GOT3 (cell line): ENCODE results near the gene PPM1G.
"Not testable (repeated sequence)": the region's sequence is repeated elsewhere in the genome, so short reads cannot be mapped to it uniquely, and the experiment has no call there.

Source experiments
- DNase-seq: peaks from one replicate; lab custom pipeline; 2025; ENCODE audit warnings: mixed read lengths; lab: John Stamatoyannopoulos, UW

PPM1G gene

DNA sequence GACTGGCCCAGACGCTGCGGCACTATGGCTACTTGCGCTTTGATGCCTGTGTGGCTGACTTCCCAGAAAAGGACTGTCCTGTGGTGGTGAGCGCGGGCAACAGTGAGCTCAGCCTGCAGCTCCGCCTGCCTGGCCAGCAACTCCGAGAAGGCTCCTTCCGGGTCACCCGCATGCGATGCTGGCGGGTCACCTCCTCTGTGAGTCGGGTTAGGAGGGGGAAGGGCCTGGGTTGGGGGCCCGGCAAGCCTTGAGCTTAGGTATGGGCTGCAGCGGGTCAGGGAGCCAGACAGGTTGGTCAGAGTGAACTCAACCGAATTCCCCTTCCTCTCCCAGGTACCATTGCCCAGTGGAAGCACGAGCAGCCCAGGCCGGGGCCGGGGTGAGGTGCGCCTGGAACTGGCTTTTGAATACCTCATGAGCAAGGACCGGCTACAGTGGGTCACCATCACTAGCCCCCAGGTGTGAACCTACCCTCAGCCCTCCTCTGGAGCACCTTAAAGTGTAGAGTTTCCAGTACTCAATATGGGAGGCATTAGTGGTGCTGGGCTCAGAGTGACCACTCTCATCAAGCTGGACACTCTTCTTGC is 33.8 kb downstream of the PPM1G start:
- DNase-seq = no peak

DNA sequence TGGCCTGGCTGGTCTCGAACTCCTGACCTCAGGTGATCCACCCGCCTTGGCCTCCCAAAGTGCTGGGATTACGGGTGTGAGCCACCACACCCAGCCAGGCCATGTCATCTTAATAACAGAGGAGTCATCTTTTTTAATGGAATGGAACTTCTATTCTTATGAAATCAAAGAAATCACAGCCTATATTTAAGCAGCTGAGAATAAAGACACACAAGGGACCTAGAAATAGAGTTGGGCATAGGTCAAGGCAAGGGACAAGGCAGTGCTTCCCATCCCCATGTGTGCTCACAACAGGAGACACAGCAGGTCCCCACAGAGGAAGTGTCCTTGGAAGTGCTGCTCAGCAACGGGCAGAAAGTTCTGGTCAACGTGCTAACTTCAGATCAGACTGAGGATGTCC is 35.8 kb downstream of the PPM1G start:
- no peak for DNase-seq

DNA sequence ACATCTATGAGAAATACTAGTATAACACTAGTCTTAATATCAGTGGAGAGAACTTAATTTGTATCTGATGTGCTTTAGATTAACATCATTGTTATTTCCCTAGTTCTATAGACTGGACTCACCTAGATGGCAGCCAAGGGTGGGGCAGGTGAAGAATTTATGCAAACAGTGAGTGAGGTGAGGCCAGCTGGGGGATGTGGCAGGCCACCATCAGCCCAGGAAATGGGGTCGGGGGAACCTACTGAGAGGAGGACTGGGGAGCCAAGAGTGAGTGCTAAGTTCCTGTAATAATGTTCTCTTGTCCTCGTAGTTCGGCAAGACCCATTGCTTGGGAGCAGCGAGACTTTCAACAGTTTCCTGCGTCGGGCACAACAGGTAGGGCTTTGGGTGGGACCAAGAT is 36.5 kb downstream of the PPM1G start:
- DNase-seq = no peak

DNA sequence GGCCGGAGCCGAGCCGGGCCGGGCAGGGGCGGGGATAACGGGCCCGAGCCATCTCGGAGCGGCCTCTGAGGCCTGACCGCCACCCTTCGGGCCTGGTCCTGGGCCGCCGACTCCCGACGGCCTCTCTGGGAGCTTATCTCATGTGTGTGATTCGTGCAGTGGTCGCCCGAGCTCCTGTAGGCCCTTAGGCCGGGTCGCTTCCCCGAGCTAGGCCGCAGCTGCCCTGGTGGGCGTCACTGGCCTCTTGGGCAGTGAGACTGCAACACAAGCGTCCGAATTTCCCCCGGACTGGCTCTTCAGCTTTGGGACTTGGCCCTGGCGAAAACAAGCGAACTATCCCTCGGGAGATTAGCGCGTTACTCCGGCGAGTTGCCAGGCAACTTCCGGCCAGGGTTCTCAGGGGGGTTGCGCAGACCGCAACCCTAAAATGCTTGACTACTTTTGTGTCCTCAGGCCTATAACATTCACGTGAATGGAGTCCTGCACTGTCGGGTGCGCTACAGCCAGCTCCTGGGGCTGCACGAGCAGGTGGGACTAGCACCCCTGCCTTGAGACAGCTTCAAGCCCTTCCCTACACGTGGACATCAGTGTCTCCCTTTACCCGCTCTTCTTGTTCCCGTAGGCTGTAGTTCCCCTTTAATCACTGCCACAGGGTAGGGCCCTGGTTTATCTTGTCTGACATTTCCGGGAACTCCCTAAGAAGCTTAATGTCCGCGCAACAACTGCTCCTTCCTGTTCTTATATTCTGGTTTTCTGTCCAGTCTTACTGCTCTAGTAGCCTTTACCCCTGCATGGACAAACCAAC is 38.4 kb downstream of the PPM1G start:
- peak; percentile 29 for DNase-seq

DNA sequence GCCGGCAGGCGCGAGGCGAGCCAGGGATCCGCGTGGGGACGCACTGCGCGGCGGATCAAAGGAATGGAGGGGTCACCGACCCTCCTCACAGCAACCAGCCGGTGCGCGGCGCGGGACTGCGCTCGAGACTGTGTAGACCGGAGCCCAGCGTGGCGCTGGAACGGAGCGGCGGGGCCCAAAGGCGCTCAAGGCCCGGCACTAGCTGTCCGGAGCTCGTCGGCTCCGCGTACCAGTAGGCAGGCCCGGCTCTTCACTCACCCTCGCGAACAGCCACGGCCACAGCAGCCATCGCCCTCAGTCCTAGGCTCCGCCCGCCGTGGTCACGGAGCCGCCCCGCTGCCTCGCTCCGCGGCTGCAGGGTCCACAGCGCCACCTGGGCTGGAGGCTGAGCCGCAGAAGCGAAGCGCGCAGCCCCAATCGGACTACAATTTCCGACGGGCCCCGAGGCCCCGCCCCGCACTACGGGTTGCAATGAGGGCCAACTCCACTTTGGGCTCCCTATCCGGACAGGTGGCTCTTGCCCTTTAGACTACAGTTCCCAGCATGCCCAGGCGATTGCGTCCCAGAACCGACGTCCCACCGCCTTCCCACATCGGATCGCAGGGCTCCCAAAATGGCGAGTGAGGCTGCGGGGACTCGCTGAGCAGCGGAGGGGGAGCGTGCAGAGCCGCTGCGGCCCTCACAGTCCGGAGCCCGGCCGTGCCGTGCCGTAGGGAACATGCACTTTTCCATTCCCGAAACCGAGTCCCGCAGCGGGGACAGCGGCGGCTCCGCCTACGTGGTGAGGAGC is 39.2 kb downstream of the PPM1G start, which contains the start of the genes EIF2B4 and SNX17:
Gene EIF2B4, minus strand, starts transcription at position 313 of the 790 bp plus-strand sequence. Its CDS starts 24 bp downstream, at position 289.
Gene SNX17, plus strand, starts transcription at position 591 of the 790 bp plus-strand sequence. Its CDS starts 128 bp downstream, at position 719.
- peak; percentile 98 for DNase-seq

DNA sequence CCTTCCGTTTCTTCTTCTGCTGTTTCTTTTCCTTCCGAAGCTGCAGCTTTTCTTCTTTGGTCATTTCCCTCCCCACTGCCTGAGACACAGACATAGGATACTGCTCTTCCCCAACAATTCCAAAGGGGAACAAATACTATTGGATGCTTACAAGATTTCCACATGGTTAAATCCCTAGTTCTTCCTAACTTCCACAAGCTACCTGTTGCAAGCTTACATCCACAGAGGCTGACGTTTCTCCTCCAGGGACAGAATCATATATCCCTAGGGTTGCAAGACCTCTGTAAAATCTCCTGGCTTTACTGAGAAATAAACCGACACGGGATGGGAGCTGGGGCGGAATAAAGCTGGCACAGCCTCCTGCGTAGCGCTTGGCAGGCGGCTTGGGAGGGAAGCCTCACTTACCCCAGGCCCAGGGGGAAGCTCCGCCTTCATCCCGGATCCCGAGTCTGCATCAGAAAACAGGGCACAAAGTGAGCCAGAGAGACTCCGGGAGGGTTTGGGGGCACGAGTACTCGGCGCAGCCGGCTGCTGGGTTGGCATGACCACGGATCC is 39.8 kb downstream of the PPM1G start:
- DNase-seq = peak; percentile 35

DNA sequence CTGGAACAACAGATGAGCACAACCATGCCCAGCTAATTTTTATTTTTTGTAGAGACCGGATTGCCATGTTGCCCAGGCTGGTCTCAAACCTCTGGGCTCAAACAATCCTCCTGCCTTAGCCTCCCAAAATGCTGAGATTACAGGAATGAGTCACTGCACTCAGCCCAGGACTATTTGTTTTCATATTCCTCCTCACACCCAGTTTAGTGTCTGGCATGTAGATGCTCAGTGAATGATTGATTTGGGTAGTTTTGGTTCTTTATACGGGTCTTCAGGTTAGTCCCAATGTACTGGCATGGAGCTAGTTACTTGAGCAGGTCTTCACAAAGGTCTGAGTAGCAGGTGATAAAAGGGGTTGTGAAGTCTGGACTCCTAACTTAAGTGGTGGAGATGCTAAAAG is 45.5 kb downstream of the PPM1G start:
- DNase-seq = no peak

DNA sequence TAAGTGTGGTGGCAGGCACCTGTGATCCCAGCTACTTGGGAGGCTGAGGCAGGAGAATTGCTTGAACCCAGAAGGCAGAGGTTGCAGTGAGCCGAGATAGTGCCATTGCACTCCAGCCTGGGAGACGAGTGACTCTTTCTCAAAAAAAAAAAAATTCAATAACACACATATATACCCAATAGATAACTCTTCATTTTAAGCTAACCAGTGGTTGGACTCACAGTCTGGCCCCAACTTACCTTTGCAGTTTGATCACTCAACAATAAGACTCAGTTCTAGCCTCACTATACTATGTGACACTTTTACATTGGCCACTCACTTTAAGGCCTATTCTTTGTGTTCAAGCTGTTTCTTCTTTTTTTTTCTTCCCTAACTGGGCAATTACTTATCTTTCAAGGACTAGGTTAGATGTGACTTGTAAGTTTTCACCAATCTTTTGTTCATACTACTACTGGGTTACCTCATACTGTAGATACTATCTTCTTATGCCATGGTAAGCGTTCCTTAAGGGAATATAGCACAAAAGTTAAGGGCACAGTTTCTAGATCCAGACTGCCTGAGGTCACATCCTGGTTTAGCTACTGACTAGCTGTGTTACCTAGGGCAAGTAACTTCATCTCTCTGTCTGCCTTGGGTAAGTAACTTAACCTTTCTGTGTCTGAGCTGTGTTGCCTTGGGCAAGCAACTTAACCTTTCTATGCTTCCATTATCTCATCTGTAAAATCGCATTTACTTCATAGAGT is 46.5 kb downstream of the PPM1G start:
- DNase-seq = no peak

DNA sequence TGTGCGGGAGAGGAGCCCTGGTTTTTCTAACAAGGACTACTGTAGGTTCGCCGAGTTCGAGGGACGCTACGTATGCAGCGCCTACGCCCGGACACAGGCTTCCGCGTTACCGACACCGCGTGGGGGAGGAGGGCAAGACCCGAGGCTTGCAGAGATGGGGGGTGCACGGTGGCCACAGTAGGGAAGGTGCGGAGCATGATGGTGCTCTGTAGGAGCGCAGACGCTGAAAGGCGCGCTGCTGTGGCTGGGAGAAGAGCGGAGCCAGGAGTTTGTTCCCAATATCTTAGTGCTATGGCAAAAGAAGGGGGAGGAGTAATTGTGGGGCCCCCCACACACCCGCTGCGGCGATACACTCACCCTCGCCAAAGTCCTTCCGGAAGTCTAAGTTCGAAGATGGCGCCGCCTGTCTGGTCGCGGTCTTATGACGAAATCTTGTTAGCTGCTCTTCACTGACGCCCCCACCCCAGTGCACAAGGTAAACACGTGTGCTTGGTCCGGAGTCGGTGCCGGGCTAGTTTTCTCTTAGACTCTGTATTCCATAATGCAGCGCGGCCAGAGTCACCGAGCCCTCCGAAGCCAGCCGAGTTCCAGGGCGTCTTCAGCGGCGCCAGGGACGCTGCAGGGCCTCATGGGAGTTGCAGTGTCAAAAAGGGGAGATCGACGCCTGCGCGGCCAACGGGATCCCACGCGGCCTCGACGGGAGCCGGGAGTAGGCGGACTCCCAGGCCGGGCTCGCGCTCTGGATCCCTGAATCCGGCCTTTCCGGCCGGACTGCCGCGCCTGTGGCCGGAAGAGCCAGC is 52.8 kb downstream of the PPM1G start, which contains the start of gene GTF3C2:
Gene GTF3C2, minus strand, starts transcription at position 383 of the 800 bp plus-strand sequence. CDS start 13,210 bp downstream, outside the sequence.
- DNase-seq = peak; percentile 97

DNA sequence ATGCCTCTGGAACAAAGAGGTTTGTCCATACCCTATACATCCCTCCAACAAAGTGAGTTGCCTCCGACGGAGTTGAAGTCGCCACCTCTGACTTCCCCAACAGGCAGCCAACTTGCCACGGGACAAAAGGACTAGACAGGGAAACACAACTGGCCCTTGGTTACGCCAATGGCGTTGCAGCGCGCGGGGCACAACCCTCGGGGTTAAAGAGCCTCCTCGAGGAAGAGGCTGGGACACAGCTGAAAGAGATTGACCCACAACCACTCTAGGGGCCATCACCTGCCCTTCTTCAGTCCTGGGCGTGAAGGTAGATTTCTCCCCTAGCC is 53.4 kb downstream of the PPM1G start:
- no peak for DNase-seq

DNA sequence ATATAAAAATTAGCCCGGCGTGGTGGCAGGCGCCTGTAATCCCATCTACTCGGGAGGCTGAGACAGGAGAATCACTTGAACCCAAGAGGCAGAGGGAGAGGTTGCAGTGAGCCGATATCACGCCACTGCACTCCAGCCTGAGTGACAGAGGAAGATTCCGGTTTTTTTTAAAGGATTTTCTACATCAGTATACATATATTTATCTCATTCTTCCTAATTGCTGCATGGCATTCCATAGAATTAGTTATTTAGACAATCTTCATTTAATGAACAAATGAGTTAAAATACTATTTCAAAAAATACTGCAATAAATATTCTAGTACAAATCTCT is 54.8 kb downstream of the PPM1G start:
- no peak for DNase-seq

DNA sequence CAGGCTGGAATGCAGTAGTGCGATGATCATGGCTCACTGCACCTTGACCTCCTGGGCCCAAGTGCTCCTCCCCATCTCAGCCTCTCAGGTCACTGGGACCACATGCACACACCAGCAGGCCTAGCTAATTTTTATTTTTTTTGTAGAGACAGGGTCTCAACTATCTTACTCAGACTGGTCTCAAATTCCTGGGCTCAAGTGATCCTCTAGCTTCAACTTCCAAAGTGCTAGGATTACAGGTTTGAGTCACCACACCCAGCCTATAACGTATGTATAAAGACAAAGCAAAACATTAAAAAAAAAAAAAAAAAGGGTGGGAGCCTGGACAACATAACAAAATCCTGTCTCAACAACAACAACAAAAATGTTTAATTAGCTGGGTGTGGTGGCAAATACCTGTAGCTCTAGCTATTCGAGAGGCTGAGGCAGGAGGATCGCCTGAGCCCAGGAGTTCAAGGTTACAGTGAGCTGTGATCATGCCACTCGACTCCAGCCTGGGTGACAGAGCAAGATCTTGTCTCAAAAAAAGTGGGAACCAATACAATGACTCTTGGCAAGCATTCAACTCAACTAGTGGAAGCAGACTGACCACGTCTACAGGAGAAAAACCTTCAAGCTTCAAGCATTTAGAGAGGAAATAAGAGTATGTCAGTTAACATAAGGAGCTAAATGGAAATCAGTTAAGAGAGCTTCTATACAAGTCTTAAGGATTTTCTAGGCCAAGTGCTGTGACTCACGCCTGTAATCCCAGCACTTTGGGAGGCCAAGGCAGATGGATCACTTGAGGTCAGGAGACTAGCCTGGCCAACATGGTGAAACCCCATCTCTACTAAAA is 55.4 kb downstream of the PPM1G start:
- no peak for DNase-seq

DNA sequence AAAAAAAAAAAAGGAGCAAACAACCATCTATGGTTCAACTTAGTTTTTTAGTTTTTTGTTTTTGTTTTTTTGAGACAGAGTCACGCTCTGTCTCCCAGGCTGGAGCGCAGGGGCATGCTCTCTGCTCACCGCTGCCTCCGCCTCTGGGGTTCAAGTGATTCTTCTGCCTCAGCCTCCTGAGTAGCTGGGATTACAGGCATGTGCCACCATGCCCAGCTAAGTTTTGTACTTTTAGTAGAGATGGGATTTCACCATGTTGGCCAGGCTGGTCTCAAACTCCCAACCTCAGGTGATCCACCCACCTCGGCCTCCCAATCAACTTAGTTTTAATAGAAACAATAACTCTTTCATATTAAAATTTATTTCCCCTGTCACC is 56.0 kb downstream of the PPM1G start:
- DNase-seq = not testable (repeated sequence)

DNA sequence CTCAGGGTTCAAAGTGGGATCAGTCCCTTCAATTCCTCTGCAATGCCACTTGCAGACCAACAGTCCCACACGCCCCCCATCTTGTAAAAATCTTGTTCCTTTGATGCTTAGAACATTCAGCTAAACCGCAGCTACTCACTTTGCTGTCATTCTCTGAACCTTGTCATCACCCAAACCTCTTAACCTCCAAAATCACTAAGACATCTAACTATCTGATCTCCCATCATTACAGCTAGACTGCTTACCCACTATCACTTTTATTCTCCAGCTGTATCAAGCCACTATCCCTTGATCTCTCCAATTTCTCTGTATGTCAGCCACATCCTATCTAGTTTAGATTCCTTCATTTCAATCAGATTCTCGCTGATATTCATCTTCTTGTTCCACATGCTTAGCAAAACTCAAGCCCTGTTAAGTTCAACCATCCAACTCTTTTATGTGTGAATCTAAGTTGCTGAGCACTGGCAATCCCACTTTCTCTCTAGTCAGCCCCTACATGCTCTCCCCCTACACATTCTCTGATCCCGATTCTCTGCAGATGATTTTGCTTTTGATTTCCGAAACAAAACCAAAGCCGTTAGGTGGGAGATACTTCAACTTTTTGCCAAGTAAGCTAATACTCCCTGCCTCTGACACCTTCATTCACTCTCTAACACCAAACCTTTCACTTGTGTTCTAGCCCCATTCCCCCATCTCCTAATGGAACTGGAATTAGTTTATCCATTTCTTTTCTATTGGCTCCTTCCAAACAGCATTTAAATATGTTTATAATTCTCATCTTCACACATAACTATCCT is 57.4 kb downstream of the PPM1G start:
- no peak for DNase-seq

DNA sequence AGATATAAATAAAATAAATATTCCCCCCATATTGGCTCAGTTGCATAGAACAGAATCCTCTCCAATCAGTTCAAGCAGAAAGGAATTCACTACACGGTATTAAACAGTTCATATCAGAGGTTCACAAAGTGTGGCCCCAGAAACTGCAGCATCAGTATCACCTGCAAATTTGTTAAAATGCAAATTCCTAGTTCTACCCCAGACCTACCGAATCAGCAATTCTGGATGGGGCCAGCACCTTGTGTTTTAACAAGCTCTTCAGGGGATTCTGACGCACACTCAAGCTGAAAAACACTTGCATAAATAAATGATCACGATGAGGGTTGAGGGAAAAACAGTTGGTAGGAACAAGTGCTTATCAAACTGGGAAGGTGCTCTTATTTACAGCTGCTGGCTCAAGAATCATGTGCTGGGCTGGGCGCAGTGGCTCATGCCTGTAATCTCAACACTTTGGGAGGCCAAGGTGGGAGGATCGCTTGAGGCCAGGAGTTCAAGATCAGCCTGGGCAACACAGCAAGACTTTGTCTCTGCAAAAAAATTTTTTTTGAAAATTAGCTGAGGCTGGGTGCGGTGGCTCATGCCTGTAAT is 59.2 kb downstream of the PPM1G start:
- no peak for DNase-seq

DNA sequence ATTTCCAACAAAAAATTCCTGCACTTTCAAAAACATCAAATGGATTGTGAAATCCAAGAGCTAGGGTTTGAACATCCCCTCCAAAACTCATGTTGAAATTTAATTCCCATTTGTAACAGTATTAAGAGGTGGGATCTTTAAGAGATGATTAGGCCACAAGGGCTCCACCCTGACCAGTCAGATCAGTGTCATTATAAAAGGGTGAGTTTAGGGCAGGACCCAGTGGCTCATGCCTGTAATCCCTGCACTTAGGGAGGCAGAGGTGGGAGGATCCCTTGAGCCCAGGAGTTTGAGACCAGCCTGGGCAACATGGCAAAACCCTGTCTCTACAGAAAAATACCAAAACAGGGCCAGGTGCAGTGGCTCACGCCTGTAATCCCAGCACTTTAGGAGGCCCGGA is 61.8 kb downstream of the PPM1G start:
- no peak for DNase-seq

DNA sequence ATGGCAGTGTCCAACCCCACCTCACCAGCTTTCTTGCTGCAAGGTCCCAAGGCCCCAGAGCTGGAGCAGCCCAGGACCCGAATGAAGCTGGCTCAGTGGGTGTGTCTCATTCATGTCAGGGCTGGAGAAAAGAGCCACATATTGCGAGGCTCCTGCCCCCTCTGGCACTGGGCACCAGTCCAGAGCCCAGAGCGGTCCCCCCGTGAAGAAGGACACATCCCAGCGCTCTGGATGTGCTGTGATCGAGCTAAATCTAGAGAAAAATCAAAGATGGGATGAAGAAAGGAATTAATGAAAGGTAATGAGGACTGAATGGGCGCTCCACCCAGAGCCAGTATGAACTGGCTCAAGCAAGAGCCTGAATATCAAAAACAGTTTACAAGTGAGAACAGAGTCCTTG is 73.2 kb downstream of the PPM1G start:
- no peak for DNase-seq

DNA sequence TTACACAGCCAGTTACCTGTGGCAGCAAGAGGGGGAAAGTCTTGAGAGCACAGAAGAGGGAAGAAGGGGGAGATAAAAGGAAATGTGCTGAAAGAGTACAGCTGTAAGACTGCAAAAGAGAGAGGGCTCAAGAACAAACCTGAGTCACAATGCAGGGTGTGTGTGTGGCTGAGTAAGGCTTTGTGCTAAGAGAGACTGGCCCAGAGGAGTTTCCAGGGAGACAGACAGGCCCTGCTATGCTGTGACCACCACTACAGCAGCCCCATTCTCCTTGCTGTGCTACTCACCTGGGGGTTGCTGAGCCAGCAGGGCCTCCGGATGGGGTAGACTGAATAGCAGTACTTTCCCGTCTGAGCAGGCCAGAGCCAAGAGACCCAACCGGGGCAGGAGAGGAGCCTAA is 74.1 kb downstream of the PPM1G start:
- no peak for DNase-seq
